HTR-8/SVneo (cell line): ENCODE results near the gene SYT9.

Experiments used
- DNase-seq: peaks from one replicate; pipeline ENCODE4 v3.0.0; 2011; ENCODE audit warnings: low spot score, mixed read lengths; ENCODE audit not compliant: insufficient read length
- FAIRE-seq: peaks from 2 replicates; lab custom pipeline; 2011; peaks lifted over from hg19 to GRCh38; lab: Jason Lieb, UNC

Gene SYT9

GRCh38 chr11:7418061-7418460, 166.4 kb downstream of the SYT9 start:
- DNase-seq: no peak
- no peak for FAIRE-seq

- no peak for DNase-seq
- FAIRE-seq: no peak
These were observed 167.2 kb downstream of the SYT9 start for GRCh38 chr11:7418906-7419305.

GRCh38 chr11:7421136-7421535, 169.4 kb downstream of the SYT9 start:
- DNase-seq (no peak), FAIRE-seq (no peak)

GRCh38 chr11:7422544-7423331, 171.0 kb downstream of the SYT9 start:
- no peak for FAIRE-seq
- no peak for DNase-seq

GRCh38 chr11:7423946-7424345, 172.2 kb downstream of the SYT9 start:
- no peak for DNase-seq
- FAIRE-seq: no peak

- FAIRE-seq (no peak), DNase-seq (no peak)
These were observed 176.0 kb downstream of the SYT9 start for GRCh38 chr11:7427733-7428132.

GRCh38 chr11:7428196-7428595, 176.5 kb downstream of the SYT9 start:
- FAIRE-seq: no peak

GRCh38 chr11:7430496-7430895, 178.8 kb downstream of the SYT9 start:
- FAIRE-seq: no peak

More at GRCh38 chr11:7428196-7428595, 176.5 kb downstream of the SYT9 start:
- DNase-seq: no peak

GRCh38 chr11:7435176-7435575, 183.5 kb downstream of the SYT9 start:
- no peak for FAIRE-seq
- no peak for DNase-seq

More at GRCh38 chr11:7430496-7430895, 178.8 kb downstream of the SYT9 start:
- DNase-seq: no peak

- no peak for FAIRE-seq
These were observed 184.4 kb downstream of the SYT9 start for GRCh38 chr11:7436146-7436545.

GRCh38 chr11:7436657-7437056, 185.0 kb downstream of the SYT9 start:
- FAIRE-seq: no peak

More at GRCh38 chr11:7436146-7436545, 184.4 kb downstream of the SYT9 start:
- DNase-seq: no peak

GRCh38 chr11:7437696-7438095, 186.0 kb downstream of the SYT9 start:
- FAIRE-seq: no peak
- no peak for DNase-seq

More at GRCh38 chr11:7436657-7437056, 185.0 kb downstream of the SYT9 start:
- no peak for DNase-seq

GRCh38 chr11:7439746-7440320, 188.1 kb downstream of the SYT9 start:
- DNase-seq: no peak
- no peak for FAIRE-seq

GRCh38 chr11:7442588-7443215, 191.0 kb downstream of the SYT9 start:
- FAIRE-seq: no peak
- peak; percentile 54 for DNase-seq

- no peak for DNase-seq
- FAIRE-seq: no peak
These were observed 192.6 kb downstream of the SYT9 start for GRCh38 chr11:7444091-7444981.

GRCh38 chr11:7445564-7445963, 193.9 kb downstream of the SYT9 start:
- DNase-seq (no peak), FAIRE-seq (no peak)

GRCh38 chr11:7448201-7448600, 196.5 kb downstream of the SYT9 start:
- FAIRE-seq (no peak), DNase-seq (no peak)

- FAIRE-seq: no peak
- DNase-seq: no peak
These were observed 197.6 kb downstream of the SYT9 start for GRCh38 chr11:7449211-7449840.

- no peak for FAIRE-seq
- no peak for DNase-seq
These were observed 198.1 kb downstream of the SYT9 start for GRCh38 chr11:7449841-7450214.

- no peak for FAIRE-seq
- no peak for DNase-seq
These were observed 199.1 kb downstream of the SYT9 start for GRCh38 chr11:7450836-7451235.
